ENCODE measurements around the gene HAUS7.

GRCh38 chrX:153410888-153411254 is 59.5 kb downstream of the HAUS7 start:
- no peak for TF ChIP-seq CTCF (conservative IDR thresholded peaks at IDR 0.05)
- no peak for TF ChIP-seq ZFX (IDR thresholded peaks at IDR 0.05)

Data from C4-2B (cell line).